ENCODE measurements around the gene ZNF189.

DNA sequence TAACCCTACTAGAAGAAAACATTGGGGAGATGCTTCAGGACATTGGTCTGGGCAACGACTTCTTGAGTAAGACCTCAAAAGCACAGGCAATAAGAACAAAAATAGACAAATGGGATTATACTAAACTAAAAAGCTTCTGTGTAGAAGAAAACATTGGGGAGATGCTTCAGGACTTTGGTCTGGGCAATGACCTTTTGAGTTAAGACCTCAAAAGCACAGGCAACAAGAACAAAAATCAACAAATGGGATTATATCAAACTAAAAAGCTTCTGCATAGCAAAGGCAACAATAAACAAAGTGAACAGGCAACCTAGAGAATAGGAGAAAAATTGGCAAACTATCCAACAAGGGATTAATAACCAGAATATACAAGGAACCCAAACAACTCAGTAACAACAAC, 4.0 kb upstream of the ZNF189 start:
- TF ChIP-seq, protein P1, sequence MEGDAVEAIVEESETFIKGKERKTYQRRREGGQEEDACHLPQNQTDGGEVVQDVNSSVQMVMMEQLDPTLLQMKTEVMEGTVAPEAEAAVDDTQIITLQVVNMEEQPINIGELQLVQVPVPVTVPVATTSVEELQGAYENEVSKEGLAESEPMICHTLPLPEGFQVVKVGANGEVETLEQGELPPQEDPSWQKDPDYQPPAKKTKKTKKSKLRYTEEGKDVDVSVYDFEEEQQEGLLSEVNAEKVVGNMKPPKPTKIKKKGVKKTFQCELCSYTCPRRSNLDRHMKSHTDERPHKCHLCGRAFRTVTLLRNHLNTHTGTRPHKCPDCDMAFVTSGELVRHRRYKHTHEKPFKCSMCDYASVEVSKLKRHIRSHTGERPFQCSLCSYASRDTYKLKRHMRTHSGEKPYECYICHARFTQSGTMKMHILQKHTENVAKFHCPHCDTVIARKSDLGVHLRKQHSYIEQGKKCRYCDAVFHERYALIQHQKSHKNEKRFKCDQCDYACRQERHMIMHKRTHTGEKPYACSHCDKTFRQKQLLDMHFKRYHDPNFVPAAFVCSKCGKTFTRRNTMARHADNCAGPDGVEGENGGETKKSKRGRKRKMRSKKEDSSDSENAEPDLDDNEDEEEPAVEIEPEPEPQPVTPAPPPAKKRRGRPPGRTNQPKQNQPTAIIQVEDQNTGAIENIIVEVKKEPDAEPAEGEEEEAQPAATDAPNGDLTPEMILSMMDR (IDR thresholded peaks at IDR 0.05; ENCODE audit: insufficient read depth, low read length) = no peak
- TF ChIP-seq POLR2AphosphoS5 (IDR thresholded peaks at IDR 0.05; ENCODE audit: low read depth) (no peak), SPI1 (IDR thresholded peaks at IDR 0.05; ENCODE audit: borderline replicate concordance, low read depth) (no peak), GABPA (IDR thresholded peaks at IDR 0.05; ENCODE audit: low read depth) (no peak)
- TF ChIP-seq, protein P2, sequence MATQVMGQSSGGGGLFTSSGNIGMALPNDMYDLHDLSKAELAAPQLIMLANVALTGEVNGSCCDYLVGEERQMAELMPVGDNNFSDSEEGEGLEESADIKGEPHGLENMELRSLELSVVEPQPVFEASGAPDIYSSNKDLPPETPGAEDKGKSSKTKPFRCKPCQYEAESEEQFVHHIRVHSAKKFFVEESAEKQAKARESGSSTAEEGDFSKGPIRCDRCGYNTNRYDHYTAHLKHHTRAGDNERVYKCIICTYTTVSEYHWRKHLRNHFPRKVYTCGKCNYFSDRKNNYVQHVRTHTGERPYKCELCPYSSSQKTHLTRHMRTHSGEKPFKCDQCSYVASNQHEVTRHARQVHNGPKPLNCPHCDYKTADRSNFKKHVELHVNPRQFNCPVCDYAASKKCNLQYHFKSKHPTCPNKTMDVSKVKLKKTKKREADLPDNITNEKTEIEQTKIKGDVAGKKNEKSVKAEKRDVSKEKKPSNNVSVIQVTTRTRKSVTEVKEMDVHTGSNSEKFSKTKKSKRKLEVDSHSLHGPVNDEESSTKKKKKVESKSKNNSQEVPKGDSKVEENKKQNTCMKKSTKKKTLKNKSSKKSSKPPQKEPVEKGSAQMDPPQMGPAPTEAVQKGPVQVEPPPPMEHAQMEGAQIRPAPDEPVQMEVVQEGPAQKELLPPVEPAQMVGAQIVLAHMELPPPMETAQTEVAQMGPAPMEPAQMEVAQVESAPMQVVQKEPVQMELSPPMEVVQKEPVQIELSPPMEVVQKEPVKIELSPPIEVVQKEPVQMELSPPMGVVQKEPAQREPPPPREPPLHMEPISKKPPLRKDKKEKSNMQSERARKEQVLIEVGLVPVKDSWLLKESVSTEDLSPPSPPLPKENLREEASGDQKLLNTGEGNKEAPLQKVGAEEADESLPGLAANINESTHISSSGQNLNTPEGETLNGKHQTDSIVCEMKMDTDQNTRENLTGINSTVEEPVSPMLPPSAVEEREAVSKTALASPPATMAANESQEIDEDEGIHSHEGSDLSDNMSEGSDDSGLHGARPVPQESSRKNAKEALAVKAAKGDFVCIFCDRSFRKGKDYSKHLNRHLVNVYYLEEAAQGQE (IDR thresholded peaks at IDR 0.05; ENCODE audit: insufficient replicate concordance, low read depth) = no peak
